Measurements from ENCODE around the gene TRAPPC6A. TPM values are rescaled to one million over a fixed set of nuclear protein-coding genes. Genes with fewer than 3 reads are reported as not detected.

The TRAPPC6A gene
- total and polyA plus RNA-seq, 9 of the 15 experiments (the other 6 are each of a cell fraction or from before 2014, with no cell fraction given) = 0.82 to 23.6 (median 11.6) TPM

- intact Hi-C loops (cut with micrococcal nuclease) = no loop called here
- H3K9me3 ChIP-seq (replicated peaks; ENCODE audit: control insufficient read depth, insufficient read depth, low read depth, low read length) = no peaks in the 10 kb centered on the region
- TF ChIP-seq ZNF280B (CRISPR knock-in tag; IDR thresholded peaks at IDR 0.05) (no peak), HES1 (IDR thresholded peaks at IDR 0.05; ENCODE audit: low read depth) (no peak), ATF4 (CRISPR knock-in tag; IDR thresholded peaks at IDR 0.05) (no peak), GATAD2B (IDR thresholded peaks at IDR 0.05; ENCODE audit: borderline replicate concordance) (no peak), POLR2B (IDR thresholded peaks at IDR 0.05; ENCODE audit: low read depth, partially characterized antibody) (no peak), SMARCC2 (IDR thresholded peaks at IDR 0.05; ENCODE audit: low read depth) (no peak), HDAC1 (IDR thresholded peaks at IDR 0.05) (no peak), POLR2G (IDR thresholded peaks at IDR 0.05; ENCODE audit: low read depth, low read length) (0 out of 2 replicates have a peak, but pooled peaks have one; percentile 25)
- H3K79me2 ChIP-seq (ENCODE audit: control insufficient read depth, insufficient read depth, low read length) = peaks cover 10% of the 10 kb centered on the region; the same call in 2 of the 3 replicates
- no peak overlapping the region for H3K4me2 ChIP-seq (ENCODE audit: insufficient read depth, low read length)
- ATAC-seq = no peak
- no peaks in the 10 kb centered on the region for H3K27me3 ChIP-seq (ENCODE audit: control insufficient read depth in 2 of 2, insufficient read depth in 2 of 2, low read length in 2 of 2)
- ChIA-PET CTCF (ENCODE audit: low intra/inter-chr PET ratio) (no interaction called here), POLR2A (interaction anchor here (1.1 kb wide), 1 partner anchor 20 kb away, joined by 3 read pairs; the partner anchor contains the start of gene NKPD1)
- H3K4me1 ChIP-seq (replicated peaks in 1 of 2; ENCODE audit: control insufficient read depth in 2 of 2, insufficient read depth in 2 of 2, low read length in 2 of 2) = peaks cover 0 to 62% of the 10 kb centered on the region in 2 experiments; a peak in 2 of 5 replicates
- no peaks in the 10 kb centered on the region for H3K9me1 ChIP-seq (ENCODE audit: control insufficient read depth, insufficient read depth, low read length)
- no TSS peak for BruUV-seq (replicated peaks)
- H3K9ac ChIP-seq (ENCODE audit: insufficient read depth in 1 of 2, low read depth in 2 of 2, low read length in 2 of 2) = peak overlapping the region in 1 of 2 experiments; percentile 56; a peak in 2 of 4 replicates
- FAIRE-seq = no peak
- H3K4me3 ChIP-seq = no peak overlapping the region
- in situ Hi-C loops (cut with MboI) = no loop called here
- peaks cover 3% of the 10 kb centered on the region; the same call in 1 of the 2 replicates for H4K20me1 ChIP-seq (replicated peaks; ENCODE audit: control insufficient read depth, insufficient read depth, low read length)
- H2AFZ ChIP-seq (ENCODE audit: low read depth, low read length) = no peak overlapping the region
- 96% methylated on average over 24 of the region's 28 CpGs for WGBS (ENCODE audit: insufficient coverage, low coverage, missing lambda C conversion rate)
- no peak for DNase-seq (ENCODE audit: extremely low read depth in 1 of 4, low spot score in 3 of 4)
- H3K36me3 ChIP-seq (ENCODE audit: control insufficient read depth, insufficient read depth, low read length) = peaks cover 51% of the 10 kb centered on the region; the same call in 1 of the 3 replicates
- H3K27ac ChIP-seq (ENCODE audit: extremely low read depth, low read depth, low read length) = no peak overlapping the region
These were observed 36.7 kb downstream of the TRAPPC6A start for GRCh38 chr19:45141203-45141900.

All from K562 (cell line).